Endothelial cell of umbilical vein (primary cell): ENCODE results near the gene CACNA2D3. TPM values are rescaled to one million over a fixed set of nuclear protein-coding genes. Genes with fewer than 3 reads are reported as not detected.

Experiments used
- BruUV-seq: library from RNA; stranded (reverse); fragments of 400-500 nt; replicated peaks from 2 replicates; lab custom pipeline; 2021; lab: Mats Ljungman, UMichigan
- CTCF ChIA-PET: fragments of 300-600, 350-600 bp; sonication (Branson Sonifier 250); formaldehyde crosslinking; loops from one replicate; lab custom pipeline; 2021; ENCODE audit warnings: antibody characterized with exemption, inconsistent platforms; lab: Charles Lee
- POLR2A ChIA-PET: fragments of 300-600, 350-600 bp; sonication (Branson Sonifier 250); formaldehyde crosslinking; loops from one replicate; lab custom pipeline; 2021; ENCODE audit warnings: antibody characterized with exemption, inconsistent platforms; lab: Charles Lee
- DNase-seq: peaks from one replicate; pipeline ENCODE4 v3.0.0-alpha.2; 2011; ENCODE audit warnings: low read depth, low spot score
- FAIRE-seq: peaks from 2 replicates; lab custom pipeline; 2011; peaks lifted over from hg19 to GRCh38; lab: Jason Lieb, UNC
- H2AFZ ChIP-seq: 2 replicates; pipeline ENCODE4 v1.6.0; 2012; ENCODE audit warnings: low read depth, low read length, control low read depth, inconsistent platforms
- H3K27ac ChIP-seq: 2 replicates; pipeline ENCODE4 v1.5.1; 2011; ENCODE audit warnings: low read depth, mild to moderate bottlenecking, control low read depth, low read length, moderate library complexity; ENCODE audit not compliant: insufficient read depth
- H3K27me3 ChIP-seq, 2 experiments: 2 replicates each; pipeline versions ENCODE4 v1.6.0 to v1.6.1; 2011; ENCODE audit warnings: low read length in 2 of 2, mixed read lengths in 1 of 2; ENCODE audit not compliant: control insufficient read depth in 2 of 2, insufficient read depth in 2 of 2
- H3K36me3 ChIP-seq, 2 experiments: 2 replicates in 1 of 2; 3 replicates in 1 of 2; pipeline ENCODE4 v1.5.1; 2011; ENCODE audit warnings: low read length in 2 of 2, mild to moderate bottlenecking in 1 of 2, moderate library complexity in 1 of 2; ENCODE audit not compliant: control insufficient read depth in 2 of 2, insufficient read depth in 2 of 2; ENCODE audit errors: extremely low read depth in 1 of 2
- H3K4me1 ChIP-seq: 3 replicates; pipeline ENCODE4 v1.5.1; 2011; ENCODE audit warnings: mild to moderate bottlenecking, low read length; ENCODE audit not compliant: control insufficient read depth, insufficient read depth; ENCODE audit errors: extremely low read depth
- H3K4me2 ChIP-seq: 2 replicates; pipeline ENCODE4 v1.6.1; 2011; ENCODE audit warnings: low read length, control low read depth, mixed read lengths; ENCODE audit not compliant: insufficient read depth
- H3K4me3 ChIP-seq, 3 experiments: fragments of 200-600 bp in 1 of 3; sonication (generic), shearing (Covaris generic) in 1 of 3; replicated peaks in 1 of 3; 2 replicates each; pipeline ENCODE4 v1.5.1; 2011 to 2016; ENCODE audit warnings: control low read depth in 3 of 3, low read length in 3 of 3, mild to moderate bottlenecking in 2 of 3, inconsistent platforms in 1 of 3, low read depth in 1 of 3, moderate library complexity in 1 of 3; ENCODE audit not compliant: insufficient read depth in 1 of 3
- H3K79me2 ChIP-seq: 2 replicates; pipeline ENCODE4 v1.6.0; 2012; ENCODE audit warnings: low read length, inconsistent platforms; ENCODE audit not compliant: control insufficient read depth, insufficient read depth
- H3K9ac ChIP-seq: replicated peaks from 2 replicates; pipeline ENCODE3; 2011; ENCODE audit warnings: low read length, control low read depth; ENCODE audit not compliant: insufficient read depth; ENCODE audit errors: extremely low read depth
- H3K9me1 ChIP-seq: replicated peaks from 3 replicates; pipeline ENCODE4 v1.6.0; 2011; ENCODE audit warnings: mild to moderate bottlenecking, low read length; ENCODE audit not compliant: control insufficient read depth, insufficient read depth; ENCODE audit errors: extremely low read depth
- H3K9me3 ChIP-seq: replicated peaks from 2 replicates; pipeline ENCODE4 v1.5.1; 2012; ENCODE audit warnings: low read length, inconsistent platforms; ENCODE audit not compliant: control insufficient read depth, insufficient read depth
- H4K20me1 ChIP-seq: replicated peaks from 2 replicates; pipeline ENCODE3; 2011; ENCODE audit warnings: mild to moderate bottlenecking, low read length; ENCODE audit not compliant: control insufficient read depth, insufficient read depth; ENCODE audit errors: extremely low read depth
- EZH2 ChIP-seq: IDR thresholded peaks from 2 replicates; pipeline ENCODE4 v1.6.1; 2012; ENCODE audit warnings: borderline replicate concordance, low read depth, mild to moderate bottlenecking, moderate library complexity, low read length, inconsistent platforms; ENCODE audit not compliant: severe bottlenecking
- FOS ChIP-seq: IDR thresholded peaks from 2 replicates; pipeline ENCODE4 v1.6.1; 2011; ENCODE audit warnings: mild to moderate bottlenecking, low read length, moderate library complexity, borderline replicate concordance; ENCODE audit not compliant: insufficient read depth
- GATA2 ChIP-seq: IDR thresholded peaks from 2 replicates; pipeline ENCODE4 v1.7.0; 2011; ENCODE audit warnings: low read depth, mild to moderate bottlenecking, moderate library complexity, mixed read lengths, low read length; ENCODE audit not compliant: insufficient read length, insufficient read depth
- JUN ChIP-seq: IDR thresholded peaks from 2 replicates; pipeline ENCODE4 v1.6.1; 2011; ENCODE audit warnings: borderline replicate concordance, low read depth; ENCODE audit not compliant: insufficient read length, insufficient read depth
- MYC ChIP-seq: IDR thresholded peaks from one replicate; pipeline ENCODE4 v1.6.1; 2011; ENCODE audit warnings: mild to moderate bottlenecking, low read depth, low read length
- POLR2A ChIP-seq: IDR thresholded peaks from 2 replicates; pipeline ENCODE4 v1.6.1; 2012; ENCODE audit warnings: low read depth, mild to moderate bottlenecking, control low read depth, low read length
- POLR2AphosphoS5 ChIP-seq: IDR thresholded peaks from 2 replicates; pipeline ENCODE4 v1.6.1; 2012; ENCODE audit warnings: low read depth, mild to moderate bottlenecking, control low read depth, low read length, moderate library complexity; ENCODE audit not compliant: insufficient read depth
- dilution Hi-C: fragments of 300-500 bp; cut with MboI; formaldehyde crosslinking; loops from one replicate; pipeline ENCODE4 v1.15.0; 2019; ENCODE audit warnings: low sequenced_read_pairs; ENCODE audit not compliant: extremely low pct_ligation_motif_present
- intact Hi-C: fragments of 100-400 bp; cut with micrococcal nuclease; formaldehyde crosslinking; loops from one replicate; pipeline ENCODE4 v1.10.0; 2022
- polyA plus RNA-seq, 4 experiments: library from polyadenylated mRNA; depleted of rRNA in 3 of 4; stranded (reverse) in 3 of 4; unstranded in 1 of 4; fragments of >200 nt; gene quantifications; 2 replicates each; pipeline versions ENCODE4 v1.2.1 to v1.2.3, GENCODE V29; 2011 to 2012; ENCODE audit warnings: missing spikeins in 1 of 4
- total RNA-seq: library from RNA; stranded (reverse); gene quantifications from 2 replicates; pipeline ENCODE4 v1.2.3, GENCODE V29; 2021
- TF ChIP-seq, protein P1 (sequence below), 2 donors: IDR thresholded peaks; 1 replicate in 1 of 2; 2 replicates in 1 of 2; pipeline ENCODE4 v1.5.1; 2011; ENCODE audit warnings: low read length in 2 of 2, mild to moderate bottlenecking in 2 of 2, moderate library complexity in 2 of 2, control low read depth in 1 of 2, inconsistent platforms in 1 of 2, low read depth in 1 of 2; ENCODE audit not compliant: insufficient read depth in 1 of 2; ENCODE audit errors: extremely low read depth in 1 of 2
- TF ChIP-seq, protein P2 (sequence below): IDR thresholded peaks from 2 replicates; pipeline ENCODE4 v1.6.1; 2011; ENCODE audit not compliant: insufficient read depth, insufficient read length

Gene CACNA2D3
- total and polyA plus RNA-seq, 2 donors (not counting 3 experiments of a cell fraction or from before 2014, with no cell fraction given), result not detected

DNA sequence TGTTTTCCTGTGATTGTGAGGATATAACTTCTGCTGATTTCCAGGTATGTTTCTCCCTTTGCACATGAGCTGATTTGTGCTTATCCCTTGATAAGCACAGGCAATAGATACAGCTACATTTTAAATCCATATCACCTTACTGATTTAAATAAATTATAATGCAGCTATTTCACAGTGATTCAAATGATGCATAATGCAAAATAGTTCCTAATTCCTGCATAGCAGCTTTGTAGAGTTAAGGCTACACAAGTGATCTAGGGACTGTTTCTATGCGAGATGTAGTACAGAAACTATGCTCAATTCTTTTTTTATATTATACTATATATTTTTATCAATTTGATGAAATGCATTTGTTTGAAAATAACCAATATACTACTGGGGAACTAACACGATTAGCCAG is 471.3 kb downstream of the CACNA2D3 start:
- dilution Hi-C loops (no loop called here), intact Hi-C loops (no loop called here)
- Histone ChIP-seq H2AFZ (no peak overlapping the region), H3K9ac (no peak overlapping the region), H3K79me2 (no peaks in the 10 kb centered on the region), H3K4me3 (no peak overlapping the region), H3K36me3 (no peaks in the 10 kb centered on the region), H3K4me2 (no peak overlapping the region), H3K27ac (no peak overlapping the region), H3K9me1 (no peaks in the 10 kb centered on the region), H3K9me3 (peaks cover 2% of the 10 kb centered on the region), H4K20me1 (no peaks in the 10 kb centered on the region), H3K4me1 (no peaks in the 10 kb centered on the region), H3K27me3 (no peaks in the 10 kb centered on the region)
- FAIRE-seq, result no peak
- ChIA-PET CTCF (no interaction called here), POLR2A (no interaction called here)
- no peak for DNase-seq
- BruUV-seq, result no TSS peak
- no peak for TF ChIP-seq JUN
- no peak for TF ChIP-seq FOS
- TF ChIP-seq GATA2, result no peak
- TF ChIP-seq MYC, result no peak
- TF ChIP-seq, protein P1, sequence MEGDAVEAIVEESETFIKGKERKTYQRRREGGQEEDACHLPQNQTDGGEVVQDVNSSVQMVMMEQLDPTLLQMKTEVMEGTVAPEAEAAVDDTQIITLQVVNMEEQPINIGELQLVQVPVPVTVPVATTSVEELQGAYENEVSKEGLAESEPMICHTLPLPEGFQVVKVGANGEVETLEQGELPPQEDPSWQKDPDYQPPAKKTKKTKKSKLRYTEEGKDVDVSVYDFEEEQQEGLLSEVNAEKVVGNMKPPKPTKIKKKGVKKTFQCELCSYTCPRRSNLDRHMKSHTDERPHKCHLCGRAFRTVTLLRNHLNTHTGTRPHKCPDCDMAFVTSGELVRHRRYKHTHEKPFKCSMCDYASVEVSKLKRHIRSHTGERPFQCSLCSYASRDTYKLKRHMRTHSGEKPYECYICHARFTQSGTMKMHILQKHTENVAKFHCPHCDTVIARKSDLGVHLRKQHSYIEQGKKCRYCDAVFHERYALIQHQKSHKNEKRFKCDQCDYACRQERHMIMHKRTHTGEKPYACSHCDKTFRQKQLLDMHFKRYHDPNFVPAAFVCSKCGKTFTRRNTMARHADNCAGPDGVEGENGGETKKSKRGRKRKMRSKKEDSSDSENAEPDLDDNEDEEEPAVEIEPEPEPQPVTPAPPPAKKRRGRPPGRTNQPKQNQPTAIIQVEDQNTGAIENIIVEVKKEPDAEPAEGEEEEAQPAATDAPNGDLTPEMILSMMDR (IDR thresholded peaks at IDR 0.05; ENCODE audit: extremely low read depth in 1 of 2, insufficient read depth in 1 of 2, low read depth in 1 of 2, low read length in 2 of 2), result no peak
- no peak for TF ChIP-seq POLR2A
- TF ChIP-seq EZH2, result no peak

DNA sequence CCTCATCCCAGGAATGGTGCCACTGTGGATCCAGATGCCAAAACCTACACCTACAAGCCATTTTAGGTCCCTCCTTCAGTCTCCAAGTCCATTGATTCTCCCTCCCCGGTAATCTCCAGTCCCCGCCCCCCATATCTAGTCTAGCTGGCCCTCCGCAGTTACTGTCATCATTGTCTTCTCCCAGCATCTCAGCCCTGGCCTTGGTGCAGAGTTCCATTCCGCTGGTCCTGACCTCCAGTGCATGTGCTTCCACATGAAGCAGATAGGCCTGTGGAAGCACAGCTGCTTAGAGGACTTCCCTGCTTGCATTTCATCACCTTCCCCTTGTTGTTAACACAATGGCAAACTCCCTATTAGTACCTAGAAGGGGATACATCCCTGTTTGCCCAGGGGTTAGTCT is 473.7 kb downstream of the CACNA2D3 start:
- no peaks in the 10 kb centered on the region for H3K36me3 ChIP-seq
- no peaks in the 10 kb centered on the region for H4K20me1 ChIP-seq
- intact Hi-C loops, result no loop called here
- POLR2A ChIA-PET, result no interaction called here
- no peak for FAIRE-seq
- peaks cover 5% of the 10 kb centered on the region for H3K9me3 ChIP-seq
- H3K4me2 ChIP-seq, result no peak overlapping the region
- BruUV-seq, result no TSS peak
- no peaks in the 10 kb centered on the region for H3K27me3 ChIP-seq
- no peaks in the 10 kb centered on the region for H3K79me2 ChIP-seq
- H3K4me1 ChIP-seq, result no peaks in the 10 kb centered on the region
- TF ChIP-seq GATA2 (no peak), JUN (no peak), POLR2A (no peak), EZH2 (no peak), FOS (no peak), MYC (no peak), POLR2AphosphoS5 (no peak)
- TF ChIP-seq, protein P2, sequence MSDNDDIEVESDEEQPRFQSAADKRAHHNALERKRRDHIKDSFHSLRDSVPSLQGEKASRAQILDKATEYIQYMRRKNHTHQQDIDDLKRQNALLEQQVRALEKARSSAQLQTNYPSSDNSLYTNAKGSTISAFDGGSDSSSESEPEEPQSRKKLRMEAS, result no peak
- TF ChIP-seq, protein P1 (IDR thresholded peaks at IDR 0.05; ENCODE audit: extremely low read depth in 1 of 2, insufficient read depth in 1 of 2, low read depth in 1 of 2, low read length in 2 of 2), result no peak
- dilution Hi-C loops, result no loop called here
- no peaks in the 10 kb centered on the region for H3K9me1 ChIP-seq
- no peak overlapping the region for H3K4me3 ChIP-seq
- no peak overlapping the region for H2AFZ ChIP-seq
- DNase-seq, result no peak
- H3K9ac ChIP-seq, result no peak overlapping the region
- CTCF ChIA-PET, result no interaction called here
- no peak overlapping the region for H3K27ac ChIP-seq
